GM10248 (cell line): ENCODE data around the gene AMN.

Source experiments
- CTCF ChIA-PET: fragments of 300-600 bp; sonication (Branson Sonifier 250); formaldehyde crosslinking; extraction: SDS; loops from one replicate; lab custom pipeline; 2021; ENCODE audit warnings: antibody characterized with exemption; lab: Yijun Ruan, JAX
- POLR2A ChIA-PET: fragments of 350-650 bp; sonication (Branson Sonifier 250); formaldehyde crosslinking; extraction: SDS; loops from one replicate; lab custom pipeline; 2020; ENCODE audit warnings: antibody characterized with exemption; lab: Yijun Ruan, JAX
- DNase-seq: peaks from one replicate; pipeline ENCODE4 v3.0.0; 2012; ENCODE audit errors: extremely low spot score
- TF ChIP-seq, protein P1 (sequence below): IDR thresholded peaks from 2 replicates; pipeline ENCODE4 v1.5.1; 2012; ENCODE audit warnings: mild to moderate bottlenecking, low read depth; ENCODE audit errors: extremely low read depth, missing control alignments, control extremely low read depth

The AMN gene

DNA sequence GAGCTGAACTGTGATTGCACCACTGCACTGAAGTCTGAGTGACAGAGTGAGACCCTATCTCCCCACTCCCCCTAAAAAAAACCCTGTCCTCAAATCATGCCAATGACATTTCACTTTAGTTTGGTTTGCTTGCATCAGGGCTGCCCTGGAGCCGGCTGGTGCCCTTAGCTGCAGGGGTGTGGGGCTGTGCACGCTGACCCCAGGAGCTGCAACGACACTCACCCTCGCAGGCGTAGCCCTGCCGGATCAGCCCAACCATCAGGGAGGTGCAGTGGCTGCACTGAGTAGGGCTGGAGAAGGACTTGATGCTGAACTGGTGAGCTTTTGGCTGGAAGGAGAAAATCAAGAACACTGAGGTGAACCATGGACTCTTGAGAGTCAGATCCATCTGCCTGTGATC is 29.8 kb downstream of the AMN start:
- ChIA-PET POLR2A (no interaction called here), CTCF (no interaction called here)
- DNase-seq = no peak
- TF ChIP-seq, protein P1, sequence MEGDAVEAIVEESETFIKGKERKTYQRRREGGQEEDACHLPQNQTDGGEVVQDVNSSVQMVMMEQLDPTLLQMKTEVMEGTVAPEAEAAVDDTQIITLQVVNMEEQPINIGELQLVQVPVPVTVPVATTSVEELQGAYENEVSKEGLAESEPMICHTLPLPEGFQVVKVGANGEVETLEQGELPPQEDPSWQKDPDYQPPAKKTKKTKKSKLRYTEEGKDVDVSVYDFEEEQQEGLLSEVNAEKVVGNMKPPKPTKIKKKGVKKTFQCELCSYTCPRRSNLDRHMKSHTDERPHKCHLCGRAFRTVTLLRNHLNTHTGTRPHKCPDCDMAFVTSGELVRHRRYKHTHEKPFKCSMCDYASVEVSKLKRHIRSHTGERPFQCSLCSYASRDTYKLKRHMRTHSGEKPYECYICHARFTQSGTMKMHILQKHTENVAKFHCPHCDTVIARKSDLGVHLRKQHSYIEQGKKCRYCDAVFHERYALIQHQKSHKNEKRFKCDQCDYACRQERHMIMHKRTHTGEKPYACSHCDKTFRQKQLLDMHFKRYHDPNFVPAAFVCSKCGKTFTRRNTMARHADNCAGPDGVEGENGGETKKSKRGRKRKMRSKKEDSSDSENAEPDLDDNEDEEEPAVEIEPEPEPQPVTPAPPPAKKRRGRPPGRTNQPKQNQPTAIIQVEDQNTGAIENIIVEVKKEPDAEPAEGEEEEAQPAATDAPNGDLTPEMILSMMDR = no peak

DNA sequence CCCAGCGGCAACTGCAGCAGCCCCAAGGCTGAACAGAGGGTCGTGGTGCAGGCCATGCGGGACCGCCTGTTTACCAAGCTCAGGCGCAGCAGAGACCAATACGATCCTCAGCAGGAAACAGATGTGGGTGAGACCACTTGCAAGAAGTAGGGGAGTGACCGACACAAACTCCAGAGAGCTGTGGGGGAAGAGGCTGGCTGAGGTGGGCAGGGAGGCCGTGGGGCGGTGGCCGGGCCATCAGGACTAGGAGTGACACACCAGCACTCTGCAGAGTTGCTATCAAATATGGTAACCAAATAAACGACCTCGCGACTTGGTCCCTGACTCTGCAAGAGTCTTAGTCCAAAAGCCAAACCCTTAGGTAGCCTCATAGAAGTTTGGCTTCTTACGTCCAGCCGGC is 30.6 kb downstream of the AMN start:
- TF ChIP-seq, protein P1 = no peak
- no peak for DNase-seq
- CTCF ChIA-PET = no interaction called here
- POLR2A ChIA-PET = no interaction called here

DNA sequence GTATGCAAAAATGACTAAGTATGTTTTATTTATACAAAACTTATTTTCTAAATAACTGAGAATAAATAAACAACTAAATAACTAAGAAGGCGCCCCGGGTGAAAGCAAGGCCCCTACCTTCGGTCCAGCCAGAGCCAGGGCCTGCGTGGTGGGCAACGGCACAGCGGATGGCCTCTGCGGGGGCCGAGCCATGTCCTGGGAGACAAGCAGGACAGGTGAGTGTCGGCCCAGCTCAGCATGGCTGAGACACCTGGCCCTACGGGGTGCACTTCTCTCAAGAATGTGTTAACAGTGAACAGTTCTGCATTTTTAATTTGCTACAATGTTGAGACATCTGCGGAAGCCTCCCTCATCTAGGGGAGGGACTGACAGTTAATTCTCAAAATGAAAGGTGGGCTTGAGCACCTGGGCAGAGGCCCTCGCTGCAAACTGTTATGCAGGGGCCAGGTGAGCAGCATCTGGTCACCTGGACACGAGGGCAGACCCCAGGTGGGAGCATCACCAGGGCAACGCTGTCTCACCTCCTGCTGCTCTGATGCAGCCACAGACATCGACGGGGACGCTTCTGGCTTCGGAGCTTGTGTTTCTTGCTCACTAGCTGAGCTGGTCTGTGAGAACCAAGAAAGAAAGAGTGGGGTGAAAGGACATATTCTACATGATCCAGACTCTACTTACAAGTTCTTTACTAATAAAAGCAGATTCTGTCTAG is 31.8 kb downstream of the AMN start:
- TF ChIP-seq, protein P1 = no peak
- ChIA-PET POLR2A (interaction anchor here (0.6 kb wide), 1 partner anchor 38 kb away, joined by 3 read pairs; no protein-coding TSS in a partner anchor), CTCF (no interaction called here)
- no peak for DNase-seq

DNA sequence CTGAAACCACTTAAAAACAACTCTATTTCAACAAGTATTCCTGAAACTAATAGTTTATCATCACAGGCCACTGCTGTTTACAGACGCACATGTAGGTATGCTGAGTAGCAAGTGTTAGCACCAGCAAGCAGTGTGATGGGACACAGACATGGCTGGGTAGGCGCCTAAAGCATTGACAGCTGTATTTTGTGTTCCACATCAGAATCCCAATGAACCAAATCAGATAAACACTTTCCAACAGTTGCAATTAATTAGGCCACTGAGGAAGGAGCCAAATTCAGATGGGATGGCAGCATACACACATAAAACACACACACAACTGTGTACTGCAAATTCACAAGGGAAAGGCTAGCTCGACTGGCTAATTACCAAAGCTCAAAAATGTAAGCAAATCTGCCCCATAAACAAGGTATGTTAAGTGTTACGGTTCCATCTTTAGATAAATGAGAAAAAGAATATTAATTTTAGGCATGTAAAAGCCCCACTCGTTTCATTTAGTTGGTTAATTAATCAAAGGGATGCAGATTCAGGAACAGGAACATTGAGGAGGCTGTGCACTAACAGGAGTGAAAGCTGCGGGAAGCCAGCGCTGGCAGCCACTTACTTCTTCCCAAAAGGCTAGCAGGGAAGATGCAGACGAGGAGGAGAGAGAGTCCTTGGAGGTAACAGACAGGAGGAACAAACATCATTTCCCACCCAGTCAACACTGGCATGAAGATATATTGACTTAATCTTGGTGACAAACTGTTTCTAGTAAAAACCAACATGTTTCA is 33.4 kb downstream of the AMN start:
- ChIA-PET POLR2A (no interaction called here), CTCF (interaction anchor here (0.8 to 1.2 kb wide), 3 partner anchors 11 to 20 kb away, joined by 3 read pairs; no protein-coding TSS in a partner anchor)
- no peak for DNase-seq
- TF ChIP-seq, protein P1 = no peak

DNA sequence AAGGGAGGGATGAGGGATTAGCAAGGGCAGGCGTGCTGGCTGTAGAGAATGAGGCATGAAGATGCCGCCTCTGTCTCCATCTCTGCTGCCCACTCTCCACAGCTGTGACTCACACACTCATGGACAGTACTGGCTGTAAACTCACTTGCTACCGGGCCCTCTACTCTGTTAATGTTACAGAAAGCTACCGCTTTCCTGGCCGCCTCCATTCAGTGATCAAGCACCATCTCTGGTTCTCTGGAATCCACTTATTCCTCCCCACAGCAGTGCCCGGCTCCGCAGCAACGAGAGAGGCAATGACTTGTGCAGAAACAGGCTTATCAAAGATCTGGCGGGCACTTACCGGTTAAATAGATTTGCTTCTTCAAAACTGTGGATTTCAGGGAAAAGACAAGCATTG is 34.8 kb downstream of the AMN start:
- ChIA-PET POLR2A (no interaction called here), CTCF (no interaction called here)
- DNase-seq = no peak
- TF ChIP-seq, protein P1 = no peak

DNA sequence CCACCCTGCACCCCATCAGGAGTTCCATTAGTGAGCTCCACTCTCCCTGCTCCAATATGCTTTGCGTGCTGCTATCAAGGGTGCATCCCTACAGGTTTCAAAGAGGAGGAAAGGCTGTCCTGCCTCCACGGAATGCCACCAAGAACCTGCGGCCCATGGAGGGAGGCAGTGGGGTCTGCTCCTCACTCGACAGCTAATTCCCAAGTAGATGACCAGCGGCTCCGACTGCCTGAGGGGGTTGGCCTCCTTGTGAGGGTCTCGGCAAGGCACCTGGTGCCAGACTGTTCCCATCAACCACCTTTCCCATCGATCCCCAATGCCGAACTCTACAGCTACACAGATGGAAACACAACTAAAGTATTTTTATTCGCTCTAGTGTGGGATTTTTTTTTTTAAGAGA is 36.0 kb downstream of the AMN start:
- TF ChIP-seq, protein P1 = no peak
- ChIA-PET POLR2A (no interaction called here), CTCF (no interaction called here)
- DNase-seq = no peak
